ENCODE data around the gene SCAP.

The SCAP gene

DNA sequence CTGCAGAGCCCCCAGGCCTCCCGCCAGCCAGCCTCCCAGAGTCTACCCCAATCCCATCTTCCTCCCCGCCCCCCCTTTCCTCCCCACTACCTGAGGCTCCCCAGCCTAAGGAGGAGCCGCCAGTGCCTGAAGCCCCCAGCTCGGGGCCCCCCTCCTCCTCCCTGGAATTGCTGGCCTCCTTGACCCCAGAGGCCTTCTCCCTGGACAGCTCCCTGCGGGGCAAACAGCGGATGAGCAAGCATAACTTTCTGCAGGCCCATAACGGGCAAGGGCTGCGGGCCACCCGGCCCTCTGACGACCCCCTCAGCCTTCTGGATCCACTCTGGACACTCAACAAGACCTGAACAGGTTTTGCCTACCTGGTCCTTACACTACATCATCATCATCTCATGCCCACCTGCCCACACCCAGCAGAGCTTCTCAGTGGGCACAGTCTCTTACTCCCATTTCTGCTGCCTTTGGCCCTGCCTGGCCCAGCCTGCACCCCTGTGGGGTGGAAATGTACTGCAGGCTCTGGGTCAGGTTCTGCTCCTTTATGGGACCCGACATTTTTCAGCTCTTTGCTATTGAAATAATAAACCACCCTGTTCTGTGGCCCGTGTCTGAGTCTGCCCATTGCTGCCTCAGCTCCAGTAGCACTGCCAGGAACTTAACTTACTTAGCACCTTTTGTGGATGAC is 62.8 kb downstream of the SCAP start:
- DNase-seq: no peak

- DNase-seq: no peak
Observed at GRCh38 chr3:47412453-47412756, 63.3 kb downstream of the SCAP start.

DNA sequence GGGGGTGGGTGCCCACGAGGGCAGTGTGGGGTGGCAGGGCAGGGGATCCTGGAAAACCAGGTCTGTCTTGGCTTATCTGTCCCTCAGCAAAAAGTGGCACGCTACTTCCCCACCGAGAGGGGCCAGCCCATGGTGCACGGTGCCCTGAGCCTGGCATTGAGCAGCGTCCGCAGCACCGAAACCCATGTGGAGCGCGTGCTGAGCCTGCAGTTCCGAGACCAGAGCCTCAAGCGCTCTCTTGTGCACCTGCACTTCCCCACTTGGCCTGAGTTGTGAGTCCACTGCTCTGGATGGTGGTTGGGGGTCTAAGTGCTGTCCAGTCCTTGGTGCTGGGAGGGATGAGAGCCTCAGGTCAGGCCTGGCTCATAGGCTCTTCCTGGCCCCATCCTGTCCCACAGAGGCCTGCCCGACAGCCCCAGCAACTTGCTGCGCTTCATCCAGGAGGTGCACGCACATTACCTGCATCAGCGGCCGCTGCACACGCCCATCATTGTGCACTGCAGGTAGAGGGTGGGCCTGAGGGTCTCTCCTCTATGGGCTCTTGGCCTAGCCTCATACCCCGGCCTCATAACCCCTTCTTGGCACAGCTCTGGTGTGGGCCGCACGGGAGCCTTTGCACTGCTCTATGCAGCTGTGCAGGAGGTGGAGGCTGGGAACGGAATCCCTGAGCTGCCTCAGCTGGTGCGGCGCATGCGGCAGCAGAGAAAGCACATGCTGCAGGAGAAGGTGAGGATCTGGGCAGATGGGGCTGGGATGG is 63.9 kb downstream of the SCAP start:
- no peak for DNase-seq

DNA sequence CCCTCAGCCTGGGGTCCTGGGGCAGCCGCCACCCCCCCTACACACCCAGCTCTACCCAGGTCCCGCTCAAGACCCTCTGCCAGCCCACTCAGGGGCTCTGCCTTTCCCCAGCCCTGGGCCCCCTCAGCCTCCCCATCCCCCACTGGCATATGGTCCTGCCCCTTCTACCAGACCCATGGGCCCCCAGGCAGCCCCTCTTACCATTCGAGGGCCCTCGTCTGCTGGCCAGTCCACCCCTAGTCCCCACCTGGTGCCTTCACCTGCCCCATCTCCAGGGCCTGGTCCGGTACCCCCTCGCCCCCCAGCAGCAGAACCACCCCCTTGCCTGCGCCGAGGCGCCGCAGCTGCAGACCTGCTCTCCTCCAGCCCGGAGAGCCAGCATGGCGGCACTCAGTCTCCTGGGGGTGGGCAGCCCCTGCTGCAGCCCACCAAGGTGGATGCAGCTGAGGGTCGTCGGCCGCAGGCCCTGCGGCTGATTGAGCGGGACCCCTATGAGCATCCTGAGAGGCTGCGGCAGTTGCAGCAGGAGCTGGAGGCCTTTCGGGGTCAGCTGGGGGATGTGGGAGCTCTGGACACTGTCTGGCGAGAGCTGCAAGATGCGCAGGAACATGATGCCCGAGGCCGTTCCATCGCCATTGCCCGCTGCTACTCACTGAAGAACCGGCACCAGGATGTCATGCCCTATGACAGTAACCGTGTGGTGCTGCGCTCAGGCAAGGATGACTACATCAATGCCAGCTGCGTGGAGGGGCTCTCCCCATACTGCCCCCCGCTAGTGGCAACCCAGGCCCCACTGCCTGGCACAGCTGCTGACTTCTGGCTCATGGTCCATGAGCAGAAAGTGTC is 64.7 kb downstream of the SCAP start:
- DNase-seq: no peak

GRCh38 chr3:47410417-47410720 is 65.4 kb downstream of the SCAP start:
- DNase-seq: no peak

GRCh38 chr3:47409688-47410416 is 65.9 kb downstream of the SCAP start:
- DNase-seq: no peak

- no peak for DNase-seq
Observed at GRCh38 chr3:47409284-47409683, 66.5 kb downstream of the SCAP start.

- no peak for DNase-seq
Observed at GRCh38 chr3:47408839-47409229, 66.9 kb downstream of the SCAP start.

GRCh38 chr3:47407896-47408838 is 67.6 kb downstream of the SCAP start:
- no peak for DNase-seq

DNA sequence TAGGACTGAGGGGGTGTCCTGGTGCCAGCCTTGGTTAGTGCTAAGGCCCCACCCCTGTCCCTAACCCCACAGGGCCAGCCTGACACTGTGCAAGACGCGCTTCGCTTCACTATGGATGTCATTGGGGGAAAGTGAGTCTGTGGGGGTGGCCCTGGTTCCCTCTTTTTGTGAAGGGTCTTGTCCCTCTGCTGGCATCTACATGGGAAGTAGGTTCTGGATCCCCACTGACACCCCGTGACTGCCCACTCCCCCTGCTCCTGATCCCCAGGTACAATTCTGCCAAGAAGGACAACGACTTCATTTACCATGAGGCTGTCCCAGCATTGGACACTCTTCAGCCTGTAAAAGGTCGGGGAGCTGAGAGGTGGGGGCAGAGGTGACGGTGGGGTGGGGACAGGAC is 68.5 kb downstream of the SCAP start:
- DNase-seq: no peak

DNA sequence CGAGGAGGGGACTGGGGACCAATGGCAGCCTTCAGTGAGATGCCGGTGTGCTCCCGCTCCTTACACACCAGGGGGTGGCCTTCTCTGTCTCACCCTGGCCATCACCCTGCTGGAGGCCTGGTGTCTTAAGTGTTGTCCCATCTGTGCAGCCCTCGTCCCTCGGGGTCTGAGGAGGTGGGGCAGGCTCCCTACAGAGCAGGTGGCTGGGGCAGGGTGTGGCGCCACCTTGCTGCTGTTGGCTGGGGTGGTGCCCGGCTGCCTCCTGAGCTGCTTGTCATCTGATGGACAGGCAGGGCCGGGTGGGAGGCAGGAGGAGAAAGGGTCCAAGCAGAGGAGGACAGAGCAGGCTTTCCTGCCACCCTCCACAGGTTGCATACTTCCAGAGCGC is 69.0 kb downstream of the SCAP start:
- peak; percentile 52 for DNase-seq

GRCh38 chr3:47405820-47406761 is 69.7 kb downstream of the SCAP start:
- peak; percentile 72 for DNase-seq

DNA sequence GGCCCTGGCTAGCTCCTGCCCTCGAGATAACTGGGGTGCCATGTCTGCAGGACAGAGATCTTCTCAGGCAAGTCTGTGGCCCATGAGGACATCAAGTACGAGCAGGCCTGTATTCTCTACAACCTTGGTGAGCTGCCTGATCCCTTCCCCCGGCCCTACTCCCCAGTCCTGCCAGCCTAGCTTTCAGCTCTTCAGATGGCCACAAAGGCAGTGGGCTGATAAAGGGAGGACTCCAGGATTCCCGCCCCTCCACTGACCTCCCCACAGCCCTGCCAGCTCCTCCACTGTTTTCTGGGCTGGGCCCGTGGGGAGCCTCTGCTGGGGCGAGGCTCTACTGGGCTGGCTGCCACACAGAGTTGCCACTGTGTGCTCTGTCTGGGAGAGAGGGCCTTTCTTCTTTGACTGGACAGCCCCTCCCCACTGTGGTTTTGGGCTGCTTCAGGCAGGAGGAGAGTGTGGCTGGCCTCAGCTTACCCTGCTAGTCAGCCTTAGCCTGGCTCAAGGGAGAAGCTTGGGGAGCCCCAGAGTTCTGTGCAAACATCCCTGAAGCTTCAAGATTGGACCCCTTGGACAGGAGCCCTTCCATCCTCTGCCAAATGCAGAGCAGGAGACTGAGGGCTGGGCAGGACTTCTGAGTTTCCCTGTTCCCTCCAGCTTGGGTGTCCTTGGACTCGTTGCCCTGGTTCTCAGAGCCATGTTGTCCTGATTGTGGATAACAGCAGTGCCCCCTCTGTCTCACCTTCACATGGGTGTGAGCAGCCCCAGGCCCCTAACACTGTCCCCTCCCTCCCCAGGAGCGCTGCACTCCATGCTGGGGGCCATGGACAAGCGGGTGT is 70.6 kb downstream of the SCAP start:
- DNase-seq: peak; percentile 90

DNA sequence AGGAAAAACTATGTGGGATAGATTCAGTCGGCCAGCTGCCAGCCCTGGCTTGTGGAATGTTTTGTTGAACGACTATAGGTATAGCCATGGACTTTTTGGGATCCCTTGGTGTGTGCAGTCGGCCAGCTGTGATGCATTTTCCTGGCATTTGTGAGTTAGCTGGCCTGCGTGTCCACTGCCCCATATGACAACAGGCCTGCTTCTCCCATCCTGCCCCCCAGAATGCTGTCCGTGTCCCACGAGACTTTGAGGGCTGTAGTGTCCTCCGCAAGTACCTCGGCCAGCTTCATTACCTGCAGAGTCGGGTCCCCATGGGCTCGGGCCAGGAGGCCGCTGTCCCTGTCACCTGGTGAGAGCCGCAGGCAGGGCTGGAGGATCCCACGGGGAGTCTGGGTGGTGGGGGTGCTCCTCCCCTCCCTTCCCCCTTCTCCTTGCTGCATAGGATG is 71.3 kb downstream of the SCAP start:
- no peak for DNase-seq

- no peak for DNase-seq
Observed at GRCh38 chr3:47399531-47400270, 76.0 kb downstream of the SCAP start.

GRCh38 chr3:47399016-47399415 is 76.7 kb downstream of the SCAP start:
- DNase-seq: no peak

DNA sequence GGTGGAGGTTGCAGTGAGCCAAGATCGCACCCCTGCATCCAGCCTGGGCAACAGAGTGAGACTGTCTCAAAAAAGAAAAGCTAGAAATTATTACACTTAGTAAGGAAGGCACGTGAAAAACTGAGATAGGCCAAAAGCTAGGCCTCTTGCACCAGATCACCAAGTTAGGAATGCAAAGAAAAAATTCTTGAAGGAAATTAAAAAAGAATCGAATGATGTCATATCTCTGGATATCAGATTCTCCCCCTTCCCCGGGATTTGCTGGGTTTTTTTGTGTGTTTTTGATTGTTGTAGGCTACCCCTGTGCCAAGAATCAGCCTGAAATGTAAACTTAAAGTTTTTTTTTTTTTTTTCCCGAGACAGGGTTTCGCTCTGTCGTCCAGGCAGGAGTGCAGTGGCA is 77.5 kb downstream of the SCAP start:
- DNase-seq: no peak

GRCh38 chr3:47394881-47395280 is 80.9 kb downstream of the SCAP start:
- no peak for DNase-seq

DNA sequence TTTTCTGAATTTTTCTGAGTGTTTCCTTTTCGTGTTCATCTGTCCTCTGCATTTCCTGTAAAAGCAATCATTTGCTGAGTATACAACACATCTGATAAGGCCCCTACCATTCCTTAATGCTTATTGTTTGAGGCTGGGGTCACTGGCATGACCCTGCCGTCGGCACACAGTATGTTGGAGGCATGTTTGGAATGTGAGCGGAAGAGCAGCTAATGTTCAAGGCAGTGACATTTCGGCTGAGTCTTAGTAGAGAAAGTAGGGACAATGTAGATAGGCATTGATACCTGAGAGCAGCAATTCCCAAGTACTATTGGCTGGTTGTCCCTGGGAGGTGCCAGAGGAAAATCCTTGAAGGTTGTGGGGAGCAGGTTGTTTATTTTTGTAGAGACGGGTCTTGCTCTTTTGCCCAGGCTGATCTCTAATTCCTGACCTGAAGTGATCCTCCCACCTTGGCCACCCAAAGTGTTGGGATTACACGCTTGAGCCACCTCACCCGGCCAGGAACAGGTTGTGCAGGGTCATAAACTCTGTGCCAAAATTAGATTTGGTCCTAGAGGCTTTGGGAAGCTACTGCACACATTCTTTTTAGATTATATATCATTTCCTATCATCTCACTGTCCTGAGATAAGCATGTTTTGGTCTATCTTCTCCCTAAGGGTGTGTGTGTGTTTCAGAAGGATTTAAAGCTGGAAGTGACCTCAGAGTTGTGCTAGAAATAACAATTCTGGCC is 81.4 kb downstream of the SCAP start:
- DNase-seq: no peak
